SU-DHL-6 (cell line): Measurements from ENCODE around the gene HK3.

Experiments used
- EZH2phosphoT487 ChIP-seq: fragments of 200-600 bp; sonication (generic), shearing (Covaris generic); conservative IDR thresholded peaks from 2 replicates; pipeline ENCODE4 v1.6.1; 2018; ENCODE audit warnings: mild to moderate bottlenecking, antibody characterized with exemption, low read length, moderate library complexity, mixed read lengths
- TF ChIP-seq, protein P1 (sequence below): fragments of 200-600 bp; sonication (generic); IDR thresholded peaks from one replicate; pipeline ENCODE4 v1.5.1; 2017; ENCODE audit warnings: antibody characterized with exemption, mild to moderate bottlenecking, low read length, moderate library complexity; ENCODE audit not compliant: insufficient read depth, poor library complexity, severe bottlenecking

DNA sequence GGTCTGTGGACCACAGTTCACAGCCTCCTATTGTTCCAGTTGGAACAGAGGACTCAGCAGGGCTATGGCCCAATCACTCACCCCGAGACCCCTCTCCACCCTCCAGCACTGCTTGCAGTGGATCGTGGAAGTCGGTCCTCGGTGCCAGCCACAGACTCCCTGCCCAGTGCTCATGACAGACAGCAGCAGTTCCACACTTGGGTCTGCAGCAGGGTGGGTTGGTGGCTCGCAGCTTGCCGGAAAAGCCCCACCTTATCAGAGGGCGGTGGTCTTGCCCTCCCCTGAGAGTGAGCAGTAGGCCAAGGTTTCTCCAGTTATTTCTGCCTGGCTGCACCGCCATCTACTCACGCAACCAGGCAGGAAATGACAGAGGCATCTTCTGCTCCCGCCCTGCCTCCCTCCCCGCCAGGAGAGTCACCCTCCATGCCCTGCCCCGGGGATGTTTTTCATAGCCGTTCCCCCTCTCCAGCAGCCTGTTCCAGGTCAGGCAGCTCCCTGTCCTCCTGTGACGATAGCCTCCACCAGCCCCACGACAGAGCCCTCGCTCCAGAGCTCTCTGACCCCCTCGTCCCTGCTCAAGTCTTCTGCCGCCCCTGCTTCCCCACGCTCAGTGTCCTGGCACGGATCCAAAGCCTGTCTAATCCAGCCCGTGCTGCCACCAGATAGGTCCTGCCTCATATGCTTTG is 54.3 kb downstream of the HK3 start:
- TF ChIP-seq, protein P1, sequence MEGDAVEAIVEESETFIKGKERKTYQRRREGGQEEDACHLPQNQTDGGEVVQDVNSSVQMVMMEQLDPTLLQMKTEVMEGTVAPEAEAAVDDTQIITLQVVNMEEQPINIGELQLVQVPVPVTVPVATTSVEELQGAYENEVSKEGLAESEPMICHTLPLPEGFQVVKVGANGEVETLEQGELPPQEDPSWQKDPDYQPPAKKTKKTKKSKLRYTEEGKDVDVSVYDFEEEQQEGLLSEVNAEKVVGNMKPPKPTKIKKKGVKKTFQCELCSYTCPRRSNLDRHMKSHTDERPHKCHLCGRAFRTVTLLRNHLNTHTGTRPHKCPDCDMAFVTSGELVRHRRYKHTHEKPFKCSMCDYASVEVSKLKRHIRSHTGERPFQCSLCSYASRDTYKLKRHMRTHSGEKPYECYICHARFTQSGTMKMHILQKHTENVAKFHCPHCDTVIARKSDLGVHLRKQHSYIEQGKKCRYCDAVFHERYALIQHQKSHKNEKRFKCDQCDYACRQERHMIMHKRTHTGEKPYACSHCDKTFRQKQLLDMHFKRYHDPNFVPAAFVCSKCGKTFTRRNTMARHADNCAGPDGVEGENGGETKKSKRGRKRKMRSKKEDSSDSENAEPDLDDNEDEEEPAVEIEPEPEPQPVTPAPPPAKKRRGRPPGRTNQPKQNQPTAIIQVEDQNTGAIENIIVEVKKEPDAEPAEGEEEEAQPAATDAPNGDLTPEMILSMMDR: no peak
- TF ChIP-seq EZH2phosphoT487: no peak
